OCI-M2 (cell line): ENCODE measurements around the gene TCEANC.

Source experiments
- DNase-seq: peaks from one replicate; lab custom pipeline; 2025; ENCODE audit not compliant: unreplicated experiment; lab: John Stamatoyannopoulos, UW

TCEANC gene

GRCh38 chrX:13690836-13691235 lies 37.9 kb downstream of the TCEANC start:
- DNase-seq: no peak

GRCh38 chrX:13691841-13692371 lies 39.0 kb downstream of the TCEANC start:
- no peak for DNase-seq

GRCh38 chrX:13692771-13693231 lies 39.9 kb downstream of the TCEANC start:
- no peak for DNase-seq

GRCh38 chrX:13693341-13693961 lies 40.5 kb downstream of the TCEANC start:
- no peak for DNase-seq

GRCh38 chrX:13694359-13694758 lies 41.4 kb downstream of the TCEANC start:
- DNase-seq: no peak

GRCh38 chrX:13694983-13695382 lies 42.0 kb downstream of the TCEANC start:
- DNase-seq: no peak

GRCh38 chrX:13695601-13696115 lies 42.7 kb downstream of the TCEANC start:
- DNase-seq: no peak

- DNase-seq: no peak
Observed at GRCh38 chrX:13697455-13697854, 44.5 kb downstream of the TCEANC start.

GRCh38 chrX:13697976-13698375 lies 45.0 kb downstream of the TCEANC start:
- no peak for DNase-seq

- no peak for DNase-seq
Observed at GRCh38 chrX:13698432-13698831, 45.5 kb downstream of the TCEANC start.

- no peak for DNase-seq
Observed at GRCh38 chrX:13699183-13699826, 46.4 kb downstream of the TCEANC start.

GRCh38 chrX:13700380-13700779 lies 47.4 kb downstream of the TCEANC start:
- no peak for DNase-seq

- no peak for DNase-seq
Observed at GRCh38 chrX:13702111-13702789, 49.3 kb downstream of the TCEANC start.

GRCh38 chrX:13703135-13703534 lies 50.2 kb downstream of the TCEANC start:
- no peak for DNase-seq

- no peak for DNase-seq
Observed at GRCh38 chrX:13703589-13703988, 50.6 kb downstream of the TCEANC start.

GRCh38 chrX:13711141-13711540 lies 58.2 kb downstream of the TCEANC start:
- DNase-seq: no peak
